HG02623 (cell line): Measurements from ENCODE around the gene AP3D1.
"Not testable (repeated sequence)": the region's sequence is repeated elsewhere in the genome, so short reads cannot be mapped to it uniquely, and the experiment has no call there.

Experiments
- ATAC-seq: cut with Tn5 transposase; IDR thresholded peaks from one replicate; pipeline ENCODE4 v1.9.1; 2021; ENCODE audit warnings: moderate library complexity; ENCODE audit not compliant: unreplicated experiment

AP3D1 gene

DNA sequence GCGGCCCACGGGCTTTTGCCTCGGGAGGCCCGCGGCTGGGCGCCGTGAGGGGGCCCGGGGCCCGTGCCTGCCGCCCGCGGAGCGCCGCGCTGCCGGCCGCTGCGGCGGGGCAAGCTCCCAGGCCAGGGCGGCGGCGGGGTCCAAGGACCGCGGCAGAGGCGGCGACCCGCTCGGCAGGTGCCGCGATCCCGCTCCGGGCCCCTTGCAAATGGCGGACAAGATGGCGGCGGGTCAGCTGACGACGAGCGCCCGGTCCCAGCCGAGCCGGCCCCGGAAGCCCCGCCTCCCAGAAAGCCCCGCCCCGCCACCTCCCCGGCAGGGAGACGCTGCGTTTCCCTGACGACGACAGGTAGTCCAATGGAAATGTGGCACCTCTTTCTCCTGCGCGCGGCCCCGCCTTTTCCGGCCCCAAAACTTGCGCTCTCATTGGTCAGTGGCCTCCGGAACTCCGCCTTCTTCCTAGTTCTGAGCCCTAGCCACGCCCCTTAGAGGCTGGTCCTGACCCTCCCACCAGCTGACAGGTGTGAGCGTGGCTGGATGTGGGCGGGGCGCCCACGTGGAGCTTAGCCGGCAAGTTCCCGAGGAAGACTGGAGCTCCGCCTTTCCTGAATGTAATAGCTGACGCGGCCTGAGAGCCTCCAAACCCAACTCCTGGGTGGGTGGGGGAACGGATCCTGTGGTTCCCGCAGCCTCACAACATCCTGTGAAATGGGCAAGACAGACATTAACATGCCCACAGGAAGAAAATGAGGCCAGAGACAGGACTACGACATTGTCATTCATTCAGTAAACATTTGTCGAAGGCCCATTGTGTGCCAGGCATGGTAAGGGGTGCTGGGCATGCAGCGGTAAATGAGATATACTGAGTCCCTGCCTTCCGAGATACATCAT, at the start of gene AP3D1:
Gene AP3D1 (minus strand): TSS at position 228 of the 891 bp plus-strand sequence. CDS start 232 bp downstream, outside the sequence.
- peak; percentile 82 for ATAC-seq

DNA sequence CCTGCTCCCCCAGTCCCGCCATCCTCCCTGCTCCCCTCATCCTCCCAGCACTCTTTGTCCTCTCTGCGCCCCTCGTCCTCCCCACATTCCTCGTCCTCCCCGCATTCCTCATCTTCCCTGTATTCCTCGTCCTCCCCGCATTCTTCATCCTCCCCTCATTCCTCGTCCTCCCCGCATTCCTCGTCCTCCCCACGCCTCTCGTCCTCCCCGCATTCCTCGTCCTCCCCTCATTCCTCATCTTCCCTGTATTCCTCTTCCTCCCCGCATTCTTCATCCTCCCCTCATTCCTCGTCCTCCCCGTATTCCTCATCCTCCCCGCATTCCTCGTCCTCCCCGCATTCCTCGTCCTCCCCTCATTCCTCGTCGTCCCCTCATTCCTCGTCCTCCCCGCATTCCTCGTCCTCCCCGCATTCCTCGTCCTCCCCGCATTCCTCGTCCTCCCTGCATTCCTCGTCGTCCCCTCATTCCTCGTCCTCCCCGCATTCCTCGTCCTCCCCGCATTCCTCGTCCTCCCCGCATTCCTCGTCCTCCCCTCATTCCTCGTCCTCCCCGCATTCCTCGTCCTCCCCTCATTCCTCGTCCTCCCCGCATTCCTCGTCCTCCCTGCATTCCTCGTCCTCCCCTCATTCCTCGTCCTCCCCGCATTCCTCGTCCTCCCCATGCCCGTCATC, 49.4 kb upstream of the AP3D1 start:
- ATAC-seq: not testable (repeated sequence)

DNA sequence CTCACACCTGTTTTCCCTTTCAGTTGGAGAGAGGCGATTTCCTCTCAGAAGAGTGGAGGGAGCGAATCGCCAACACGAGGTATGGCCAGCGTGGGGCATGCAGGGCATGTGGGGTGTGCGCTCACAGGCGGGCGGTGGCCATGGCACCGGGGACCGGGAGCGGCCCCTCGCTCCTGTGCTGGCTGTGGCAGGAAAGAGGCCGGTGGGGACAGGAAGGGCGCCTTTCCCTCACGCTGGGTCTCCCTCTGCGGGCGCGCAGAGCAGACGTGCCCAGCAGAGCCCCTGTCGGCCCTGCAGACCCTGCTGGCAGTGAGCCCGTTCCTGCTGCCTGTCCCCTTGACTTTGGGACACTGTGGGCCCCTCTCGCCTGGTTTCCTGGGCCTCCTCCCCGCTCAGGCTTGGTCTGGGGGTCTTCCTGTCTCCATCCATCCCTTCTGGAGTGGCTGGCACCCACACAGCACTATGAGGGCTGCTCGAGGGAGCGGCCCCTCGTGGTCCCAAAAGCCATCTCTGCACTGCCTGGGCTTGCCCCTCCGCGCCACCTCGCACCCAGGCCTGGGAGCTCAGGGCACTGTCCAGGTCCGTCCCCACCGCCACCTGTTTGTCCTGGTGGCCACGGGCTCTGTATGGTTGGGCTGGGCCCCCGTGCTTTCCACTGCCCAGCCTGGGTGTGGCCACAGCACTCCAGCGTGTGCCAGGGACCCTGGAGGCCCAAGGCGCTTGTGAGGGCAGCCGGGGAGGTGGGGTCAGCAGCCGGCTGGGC, 48.7 kb upstream of the AP3D1 start:
- no peak for ATAC-seq

DNA sequence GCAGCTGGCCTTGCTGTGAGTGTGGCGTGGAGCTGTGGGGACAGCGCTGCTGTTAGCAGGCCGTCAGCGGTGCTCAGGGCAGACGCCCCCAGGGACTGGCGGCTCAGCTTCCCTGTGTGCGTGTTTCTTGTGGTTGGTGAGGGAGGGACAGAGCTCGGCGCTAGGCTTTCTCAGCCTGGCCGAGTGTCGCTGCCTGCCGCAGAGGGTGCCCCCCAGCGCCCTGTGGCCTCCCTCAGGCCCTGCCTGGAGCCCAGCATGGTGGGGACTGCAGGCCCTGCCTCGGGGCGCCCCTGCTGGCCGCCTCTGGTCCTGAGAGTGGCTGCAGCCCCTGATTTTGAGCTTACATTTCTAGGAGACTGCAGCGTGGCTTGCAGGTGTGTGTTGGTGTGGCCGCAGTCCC, 47.8 kb upstream of the AP3D1 start:
- no peak for ATAC-seq

DNA sequence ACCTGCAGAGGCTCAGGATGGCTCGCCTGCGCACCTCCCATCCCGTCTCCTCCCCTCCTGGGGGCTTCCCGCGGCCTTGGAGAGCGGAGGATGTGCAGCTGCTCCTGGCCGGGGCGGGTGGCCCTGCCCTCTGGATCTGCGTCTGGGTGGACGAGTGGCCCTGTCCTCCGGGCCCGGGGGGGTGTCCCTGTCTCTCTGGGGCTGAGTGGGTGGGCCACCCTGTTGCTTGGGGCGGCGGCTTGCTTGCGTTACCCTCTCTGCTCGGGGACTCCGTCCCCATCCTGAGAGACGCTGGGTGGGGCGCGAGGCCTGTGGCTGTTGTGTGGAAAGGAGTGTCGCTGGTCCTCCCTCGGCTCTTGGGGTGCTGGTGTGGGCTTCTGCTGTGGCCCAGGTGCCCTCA, 47.0 kb upstream of the AP3D1 start:
- ATAC-seq: no peak

DNA sequence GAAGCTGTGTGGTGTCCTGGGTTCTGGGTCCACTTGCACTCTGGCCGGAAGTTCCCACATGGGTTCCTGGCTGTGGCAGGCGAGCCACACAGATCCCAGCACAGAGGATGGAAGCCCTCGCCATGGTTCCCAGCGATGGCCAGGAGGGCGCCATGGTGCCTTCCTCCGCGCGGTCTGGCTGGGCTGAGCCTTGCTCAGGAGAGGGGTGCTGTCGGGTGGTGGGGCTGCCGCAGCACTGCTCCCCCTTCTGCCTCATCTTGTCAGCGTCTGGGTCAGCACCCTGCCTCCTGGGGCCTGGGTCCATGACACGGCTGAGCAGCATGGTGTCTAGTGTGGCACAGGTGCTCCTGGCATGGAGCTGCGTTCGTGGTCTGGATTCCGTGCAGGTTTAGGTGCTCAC, 45.9 kb upstream of the AP3D1 start:
- no peak for ATAC-seq

DNA sequence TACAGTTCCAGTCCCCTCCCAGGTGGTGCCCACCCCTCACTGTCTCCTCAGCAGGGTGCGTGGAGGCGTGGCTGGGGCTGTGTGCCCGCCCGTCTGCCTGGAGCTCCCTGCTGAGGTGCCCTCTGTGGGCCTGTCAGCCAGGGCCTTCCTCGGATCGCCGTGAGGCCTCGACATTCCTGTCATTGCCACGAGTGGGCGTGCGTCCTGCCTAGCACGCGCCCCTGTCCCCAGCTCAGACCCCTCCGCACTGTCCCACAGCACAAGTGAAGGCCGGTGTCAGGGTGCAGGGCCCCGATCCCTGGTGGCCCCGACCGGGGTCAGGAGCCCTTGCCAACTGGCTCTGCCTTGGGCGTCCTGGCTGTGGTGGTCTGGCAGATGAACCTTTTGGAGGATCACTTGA, 44.5 kb upstream of the AP3D1 start:
- ATAC-seq: no peak

DNA sequence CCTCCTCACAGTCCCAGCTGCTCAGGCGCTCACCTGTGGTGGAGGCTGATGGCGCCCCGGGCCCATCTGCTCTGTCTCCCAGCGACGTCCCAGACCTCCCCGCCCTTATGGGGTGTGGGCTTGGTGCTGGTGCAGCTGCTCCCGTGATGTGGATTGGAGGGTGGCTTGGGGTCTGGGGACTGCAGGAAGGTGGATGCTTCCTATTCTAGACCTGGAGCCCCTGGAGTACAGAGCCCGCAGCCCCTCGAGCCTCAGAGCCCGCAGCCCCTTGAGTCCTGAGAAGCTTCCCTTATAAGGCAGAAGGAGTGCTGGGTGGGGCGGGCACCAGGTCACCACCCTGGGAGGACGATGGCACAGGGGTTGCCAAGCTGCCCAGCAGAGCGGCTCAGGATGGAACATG, 44.0 kb upstream of the AP3D1 start:
- ATAC-seq: no peak

DNA sequence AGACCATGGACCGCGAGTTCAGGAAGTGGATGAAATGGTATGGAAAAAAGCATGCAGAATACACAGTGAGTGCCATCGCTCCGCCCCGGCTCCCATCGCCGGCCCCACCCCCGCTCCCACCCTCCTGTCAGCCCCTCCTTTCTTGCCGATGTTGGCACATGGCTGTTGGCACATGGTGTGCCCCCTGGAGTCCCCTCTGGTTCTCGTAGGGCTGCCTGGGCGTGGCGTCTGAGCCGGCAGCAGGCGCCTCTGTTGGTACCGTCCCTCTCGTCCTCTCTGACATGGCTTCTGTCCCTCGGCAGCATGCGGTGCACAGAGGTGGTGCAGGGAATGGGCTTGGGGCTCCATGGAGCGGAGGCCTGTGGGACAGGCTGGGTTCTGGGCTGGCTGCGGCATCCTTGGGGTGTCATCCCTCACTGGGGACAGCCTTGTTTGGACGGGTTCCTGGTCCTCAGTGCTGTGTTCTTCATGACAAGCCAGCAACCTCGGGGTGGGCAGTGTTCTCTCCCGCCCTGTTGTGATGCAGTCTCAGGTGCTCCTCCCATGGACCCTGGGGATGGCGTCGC, 43.2 kb upstream of the AP3D1 start:
- no peak for ATAC-seq

DNA sequence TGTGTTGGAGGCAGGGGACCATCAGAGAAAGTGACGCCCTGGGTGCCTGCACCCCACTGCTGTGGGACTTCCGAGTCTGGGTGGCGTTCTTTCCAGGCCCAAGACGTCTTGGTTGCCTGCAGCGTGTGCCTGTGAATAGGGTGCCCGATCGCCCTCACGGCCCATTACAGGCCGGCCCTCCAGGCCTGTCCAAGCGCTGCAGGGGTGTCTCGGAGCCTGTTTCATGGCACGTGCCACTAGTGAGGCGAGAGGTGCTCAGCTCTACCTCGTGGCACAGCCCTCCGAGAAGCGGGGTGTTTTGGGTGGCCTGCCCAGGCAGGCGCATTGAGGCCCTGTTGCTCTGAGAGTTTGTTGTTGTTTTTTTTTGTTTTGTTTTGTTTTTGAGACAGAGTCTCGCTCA, 42.4 kb upstream of the AP3D1 start:
- no peak for ATAC-seq

DNA sequence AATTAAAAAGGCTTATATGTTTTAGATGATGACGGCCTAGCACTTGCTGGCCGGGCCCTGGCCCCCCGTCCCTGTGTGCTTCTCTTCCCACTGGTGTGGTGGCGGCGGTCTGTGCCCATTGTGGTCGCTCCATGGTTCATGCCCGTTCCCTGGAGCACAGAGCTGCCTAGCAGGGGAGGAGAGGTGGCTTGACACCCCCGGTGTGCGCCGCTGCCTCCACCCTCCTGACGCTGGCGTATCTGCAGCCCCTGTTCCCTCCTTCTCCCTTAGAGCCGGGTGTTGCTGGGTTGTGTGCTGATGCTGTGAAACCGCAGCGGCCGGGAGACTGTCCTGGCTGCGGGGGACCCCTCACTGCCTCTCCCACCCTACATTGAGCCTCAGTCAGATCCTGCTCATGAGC, 41.5 kb upstream of the AP3D1 start:
- ATAC-seq: no peak

DNA sequence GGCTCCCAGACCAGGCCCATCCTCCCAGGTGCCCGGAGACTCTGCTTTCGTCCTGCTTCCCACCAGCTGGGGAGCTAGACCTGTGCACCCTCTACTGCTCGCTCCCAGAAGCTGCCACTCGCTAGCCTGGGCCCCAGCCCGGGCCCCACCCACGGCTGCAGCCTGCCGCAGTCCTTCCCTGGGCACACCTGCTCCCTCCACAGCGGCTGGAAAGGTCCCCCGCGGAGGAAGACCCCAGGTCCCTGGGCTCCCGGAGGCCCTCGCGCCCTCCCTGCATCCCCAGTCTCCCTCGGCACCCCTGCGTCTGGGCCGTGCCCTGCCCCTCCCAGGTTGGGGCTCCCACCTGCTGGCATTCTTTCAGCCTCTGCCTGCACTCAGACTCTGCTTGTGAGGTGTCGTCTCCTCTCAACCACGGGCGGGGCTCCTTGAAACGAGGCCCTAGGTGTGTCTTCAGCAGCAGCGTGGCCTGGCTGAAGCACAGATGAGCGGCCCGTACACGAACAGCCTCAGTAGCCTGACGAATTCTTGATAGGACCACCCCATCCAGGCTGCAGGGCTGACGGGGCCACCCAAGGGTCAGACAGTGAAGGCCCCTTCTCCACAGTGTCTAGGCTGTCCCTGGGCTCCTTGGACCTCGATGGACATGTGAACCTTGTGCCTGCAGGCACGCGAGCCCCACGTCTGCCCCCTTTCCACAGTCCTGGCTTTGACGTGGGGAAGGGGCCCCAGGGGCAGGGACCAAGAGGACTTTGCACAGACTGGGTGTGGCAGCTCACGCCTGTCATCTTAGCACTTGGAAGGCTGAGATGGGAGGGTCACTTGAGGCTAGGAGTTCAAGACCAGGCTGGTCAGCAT, 40.3 kb upstream of the AP3D1 start:
- ATAC-seq: no peak

DNA sequence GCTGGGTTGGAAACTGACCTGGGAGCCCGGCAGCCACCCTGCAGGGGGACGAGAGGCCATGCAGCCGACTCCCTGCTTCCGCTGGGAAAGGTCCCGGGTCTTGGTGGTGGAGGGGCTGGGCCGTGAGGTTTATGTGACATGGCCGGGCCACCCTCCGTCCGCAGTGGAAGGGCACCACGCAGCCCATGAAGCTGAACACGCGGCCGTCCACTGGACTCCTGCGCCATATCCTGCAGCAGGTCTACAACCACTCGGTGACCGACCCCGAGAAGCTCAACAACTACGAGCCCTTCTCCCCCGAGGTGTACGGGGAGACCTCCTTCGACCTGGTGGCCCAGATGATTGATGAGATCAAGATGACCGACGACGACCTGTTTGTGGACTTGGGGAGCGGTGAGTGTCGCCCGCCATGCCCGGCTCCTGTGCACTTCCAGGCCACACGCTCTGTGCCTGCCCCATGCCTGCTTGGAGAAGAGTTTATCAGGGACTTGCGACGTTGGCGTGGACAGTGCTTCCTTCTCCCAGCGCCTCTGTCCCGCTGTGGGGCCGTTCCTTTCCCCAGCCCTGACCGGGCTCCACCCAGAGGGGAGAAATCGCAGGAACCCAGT, 39.6 kb upstream of the AP3D1 start:
- ATAC-seq: no peak

DNA sequence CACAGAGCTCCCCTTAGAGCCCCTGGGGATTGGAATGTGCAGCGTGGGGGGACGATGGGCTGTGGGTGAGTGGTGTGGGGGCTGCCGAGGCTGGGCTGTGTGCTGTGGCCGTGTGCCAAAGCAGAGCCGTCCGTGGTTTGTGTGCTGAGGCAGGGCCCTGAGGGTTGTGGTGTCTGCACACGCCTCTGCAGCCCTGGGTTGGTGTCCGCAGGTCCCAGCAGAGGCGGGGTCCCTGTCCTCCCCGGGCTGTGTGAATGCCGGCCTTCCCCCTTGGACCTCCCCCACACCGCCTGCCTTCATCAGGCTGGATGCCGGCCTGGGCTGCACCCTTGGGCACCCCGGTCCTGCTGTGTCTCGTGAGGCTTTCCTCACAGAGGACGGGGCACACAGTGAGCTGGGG, 38.5 kb upstream of the AP3D1 start:
- no peak for ATAC-seq

DNA sequence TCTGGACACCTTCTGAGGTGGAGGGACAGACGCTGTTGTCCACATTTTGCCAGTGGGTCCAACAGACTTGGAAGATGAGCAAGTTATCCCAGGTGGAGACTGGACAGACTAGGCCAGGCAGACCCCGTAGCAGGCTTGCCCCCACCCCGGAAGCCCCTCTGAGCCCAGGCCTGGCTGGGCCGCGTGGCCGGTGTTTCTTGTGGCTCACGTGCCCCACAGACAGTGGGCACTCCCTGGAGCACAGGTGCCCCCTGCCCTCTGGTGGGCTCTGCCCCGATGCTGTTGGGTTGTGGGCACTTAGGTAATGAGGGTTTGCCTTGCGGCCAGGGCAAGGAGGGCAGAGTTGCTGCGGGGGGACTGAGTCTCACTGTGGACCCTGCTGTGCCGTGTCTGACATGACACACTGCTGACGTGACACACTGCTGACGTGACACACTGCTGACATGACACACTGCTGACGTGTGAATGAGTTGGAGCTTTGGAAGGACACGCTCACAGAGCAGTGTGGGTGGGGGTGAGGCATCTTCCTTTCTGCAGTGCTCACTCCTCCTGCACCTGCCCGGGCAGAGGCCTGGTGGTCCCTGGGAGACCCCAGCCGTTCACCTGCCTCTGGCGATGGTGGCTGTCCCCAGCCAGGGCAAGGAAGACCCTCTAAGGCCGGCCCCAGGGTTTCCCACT, 37.5 kb upstream of the AP3D1 start:
- no peak for ATAC-seq

DNA sequence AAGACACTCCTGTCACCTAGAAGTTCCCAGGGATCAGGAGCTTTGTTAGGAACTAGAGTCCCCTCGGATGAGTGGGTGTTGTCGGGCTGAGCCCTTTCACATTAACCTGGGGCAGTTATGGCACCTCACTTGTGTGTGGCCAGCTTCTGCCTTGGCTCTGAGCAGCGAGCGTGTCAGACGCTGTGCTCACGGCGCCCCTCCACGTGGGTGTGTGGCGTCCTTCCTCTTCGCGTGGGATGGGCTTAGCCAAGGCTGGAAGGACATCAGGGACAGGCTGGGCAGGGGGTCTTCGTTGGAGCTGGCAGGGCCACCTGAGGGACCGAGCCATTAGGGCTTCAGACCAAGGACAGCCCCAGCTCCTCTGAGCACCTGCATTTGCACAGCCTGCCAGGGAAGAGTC, 35.8 kb upstream of the AP3D1 start:
- no peak for ATAC-seq

DNA sequence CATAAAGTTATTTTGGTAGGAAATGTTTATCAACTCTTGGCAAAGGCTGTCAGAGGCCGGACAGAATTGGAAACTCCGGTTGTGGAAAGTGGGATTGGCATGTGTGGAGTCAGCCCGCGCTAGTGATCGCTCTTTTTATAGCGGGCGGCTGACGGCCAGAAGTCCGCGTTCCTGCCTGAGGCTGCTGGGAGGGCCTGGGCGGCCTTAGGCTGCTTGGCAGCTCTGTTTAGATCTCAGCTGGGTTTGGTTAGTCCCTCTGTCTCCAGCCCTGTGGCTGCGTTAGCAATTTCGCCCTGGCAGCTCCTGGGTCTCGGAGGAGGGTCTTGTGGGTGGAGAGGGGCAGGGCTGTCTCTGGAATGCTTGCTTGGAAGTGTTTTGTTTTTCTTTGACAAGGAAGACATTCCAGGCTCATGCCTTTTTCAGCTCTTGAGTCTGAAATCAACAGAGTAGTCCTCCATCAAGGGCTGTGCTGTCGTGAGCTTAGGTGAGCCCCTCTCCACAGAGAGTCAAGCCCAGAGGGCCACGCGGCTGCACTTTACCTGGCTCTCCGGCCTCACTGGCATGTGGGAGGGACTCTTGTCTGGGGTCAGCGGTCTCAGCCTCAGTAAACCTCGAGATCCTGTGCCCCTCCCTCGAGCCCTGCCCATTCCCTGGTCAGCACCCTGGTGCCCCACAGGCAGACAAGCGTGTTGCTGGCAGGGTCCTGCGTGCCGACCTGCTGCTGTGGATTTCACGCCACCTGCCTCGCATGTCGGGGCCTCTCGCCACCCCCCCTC, 34.9 kb upstream of the AP3D1 start:
- no peak for ATAC-seq

DNA sequence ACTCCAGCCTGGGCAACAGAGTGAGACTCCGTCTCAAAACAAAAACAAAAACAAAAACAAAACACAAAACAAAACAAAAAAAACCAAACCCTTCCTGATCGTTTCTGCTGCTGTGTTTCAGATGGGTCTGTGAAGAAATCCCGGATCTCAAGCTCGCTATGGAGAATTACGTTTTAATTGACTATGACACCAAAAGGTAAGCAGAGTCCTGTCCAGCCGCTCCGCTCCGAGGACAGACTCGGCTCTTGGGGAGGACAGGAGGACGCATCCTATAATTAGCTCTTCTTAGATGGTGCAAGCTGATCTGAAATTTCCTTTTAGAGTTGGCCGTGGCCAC, 34.3 kb upstream of the AP3D1 start:
- ATAC-seq: no peak
